Osteoblast (primary cell): ENCODE measurements around the gene AFAP1. TPM values are rescaled to one million over a fixed set of nuclear protein-coding genes. Genes with fewer than 3 reads are reported as not detected.
A peak's percentile ranks its signal among the peaks of the same experiment; 100 is the strongest.

Source experiments
- DNase-seq: peaks from one replicate; pipeline ENCODE4 v3.0.0; 2011; ENCODE audit warnings: low spot score, mixed read lengths; ENCODE audit not compliant: insufficient read length; ENCODE audit errors: missing footprints
- H2AFZ ChIP-seq: 2 replicates; pipeline ENCODE4 v1.6.0; 2011; ENCODE audit warnings: mild to moderate bottlenecking, low read length
- H3K27ac ChIP-seq: 2 replicates; pipeline ENCODE4 v1.5.1; 2011; ENCODE audit warnings: mild to moderate bottlenecking, low read depth, low read length, moderate library complexity
- H3K27me3 ChIP-seq: 2 replicates; pipeline ENCODE4 v1.6.0; 2012; ENCODE audit warnings: mild to moderate bottlenecking, control low read depth, inconsistent platforms, low read length, moderate library complexity; ENCODE audit not compliant: insufficient read depth
- H3K36me3 ChIP-seq: 2 replicates; pipeline ENCODE4 v1.5.1; 2011; ENCODE audit warnings: mild to moderate bottlenecking, low read length, control low read depth, moderate library complexity; ENCODE audit not compliant: insufficient read depth
- H3K4me1 ChIP-seq: 2 replicates; pipeline ENCODE4 v1.5.1; 2011; ENCODE audit warnings: mild to moderate bottlenecking, low read length, control low read depth, moderate library complexity; ENCODE audit not compliant: insufficient read depth
- H3K4me2 ChIP-seq: 2 replicates; pipeline ENCODE4 v1.6.0; 2011; ENCODE audit warnings: mild to moderate bottlenecking, low read length; ENCODE audit not compliant: insufficient read depth
- H3K4me3 ChIP-seq: fragments of 200-600 bp; sonication (generic); 3 replicates; pipeline ENCODE4 v1.5.1; 2012; ENCODE audit warnings: mild to moderate bottlenecking, low read length, inconsistent platforms; ENCODE audit not compliant: insufficient read depth
- H3K79me2 ChIP-seq: 2 replicates; pipeline ENCODE4 v1.6.0; 2012; ENCODE audit warnings: mild to moderate bottlenecking, low read length, control low read depth, inconsistent platforms; ENCODE audit not compliant: insufficient read depth
- H3K9me3 ChIP-seq: 2 replicates; pipeline ENCODE4 v1.5.1; 2011; ENCODE audit warnings: low read depth, low read length, control low read depth
- H4K20me1 ChIP-seq: 2 replicates; pipeline ENCODE4 v1.6.0; 2012; ENCODE audit warnings: mild to moderate bottlenecking, low read length, control low read depth; ENCODE audit not compliant: insufficient read depth
- total RNA-seq: library from RNA; depleted of rRNA; stranded (reverse); fragments of >200 nt; gene quantifications from 2 replicates; pipeline ENCODE4 v1.2.3, GENCODE V29; 2012
- TF ChIP-seq, protein P1 (sequence below): IDR thresholded peaks from 2 replicates; pipeline ENCODE4 v1.5.1; 2011; ENCODE audit warnings: mild to moderate bottlenecking, low read depth, low read length, moderate library complexity; ENCODE audit errors: extremely low read depth

The AFAP1 gene
- total RNA-seq, 1 donor = 101 TPM

DNA sequence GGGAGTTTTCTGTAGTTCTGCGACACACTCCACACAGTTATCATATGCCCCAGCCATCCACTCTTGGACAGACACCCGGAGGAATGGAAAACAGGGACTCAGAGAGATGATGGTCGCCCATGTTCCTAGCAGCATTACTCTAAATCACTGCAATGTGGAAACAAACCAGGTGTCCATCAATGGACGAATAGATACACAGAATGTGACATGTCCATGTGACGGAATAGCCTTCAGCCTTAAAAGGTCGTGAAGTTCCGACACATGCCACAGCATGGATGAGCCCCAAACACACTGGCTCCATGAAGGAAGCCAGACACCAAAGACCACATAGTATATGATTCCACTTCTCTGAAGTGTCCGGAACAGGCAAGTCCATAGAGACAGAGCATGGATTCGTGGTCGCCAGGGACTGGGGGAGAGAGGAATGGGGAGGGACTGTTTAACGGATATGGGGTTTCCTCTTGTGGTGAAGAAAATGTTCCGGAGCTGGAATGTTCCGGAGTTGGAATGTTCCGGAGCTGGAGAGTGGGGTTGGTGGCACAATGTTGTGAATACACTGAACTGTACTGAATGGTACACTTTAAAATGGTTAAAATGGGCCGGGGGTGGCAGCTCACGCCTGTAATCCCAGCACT is 28.7 kb upstream of the AFAP1 start:
- Histone ChIP-seq H3K4me2 (no peak overlapping the region), H3K27ac (peak overlapping the region; percentile 5)

DNA sequence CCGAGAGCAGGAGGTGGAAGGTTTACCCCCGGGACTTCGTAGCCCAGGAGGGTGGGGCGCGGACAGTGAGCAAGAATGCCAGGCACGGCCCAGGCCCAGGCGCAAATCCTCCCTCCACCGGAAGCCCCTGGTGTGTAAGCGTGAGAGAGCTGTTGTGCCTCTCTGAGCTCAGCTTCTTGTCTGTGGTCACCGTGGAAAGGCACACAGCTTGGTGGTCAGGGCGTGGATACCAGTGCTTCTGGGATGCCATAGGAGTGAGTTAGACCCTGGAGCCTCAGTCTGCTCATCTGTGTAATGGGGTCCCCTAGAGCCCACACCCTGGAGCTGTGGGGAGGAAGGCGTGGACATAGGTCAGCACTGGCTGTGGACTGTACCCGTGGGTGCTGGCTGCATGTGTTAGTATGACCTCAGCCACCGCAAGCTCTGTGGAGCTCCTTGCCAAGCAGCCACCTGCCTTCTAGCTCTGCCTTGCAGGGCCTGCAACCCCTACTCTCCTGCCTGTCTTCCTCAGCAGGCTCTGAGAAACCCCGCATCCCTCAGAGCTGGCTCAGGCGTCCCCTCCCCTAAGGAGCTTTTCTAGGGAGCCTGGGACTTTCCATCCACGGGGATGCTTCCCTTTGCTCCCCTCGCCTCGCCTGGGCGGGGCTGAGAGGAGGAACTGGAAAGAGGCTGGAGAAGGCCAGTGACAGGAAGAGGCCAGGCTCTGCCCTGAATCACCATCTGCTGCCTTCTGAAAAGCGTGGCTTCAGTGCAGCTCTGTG is 28.0 kb upstream of the AFAP1 start:
- no peak overlapping the region for H3K4me3 ChIP-seq
- H3K4me2 ChIP-seq = no peak overlapping the region
- H3K27ac ChIP-seq = peak overlapping the region; percentile 5
- H3K9me3 ChIP-seq = no peaks in the 10 kb centered on the region
- peak overlapping the region; percentile 53 for H2AFZ ChIP-seq
- H3K4me1 ChIP-seq = peaks cover 26% of the 10 kb centered on the region
- no peaks in the 10 kb centered on the region for H3K36me3 ChIP-seq
- peaks cover 6% of the 10 kb centered on the region for H3K79me2 ChIP-seq
- no peaks in the 10 kb centered on the region for H4K20me1 ChIP-seq
- TF ChIP-seq, protein P1, sequence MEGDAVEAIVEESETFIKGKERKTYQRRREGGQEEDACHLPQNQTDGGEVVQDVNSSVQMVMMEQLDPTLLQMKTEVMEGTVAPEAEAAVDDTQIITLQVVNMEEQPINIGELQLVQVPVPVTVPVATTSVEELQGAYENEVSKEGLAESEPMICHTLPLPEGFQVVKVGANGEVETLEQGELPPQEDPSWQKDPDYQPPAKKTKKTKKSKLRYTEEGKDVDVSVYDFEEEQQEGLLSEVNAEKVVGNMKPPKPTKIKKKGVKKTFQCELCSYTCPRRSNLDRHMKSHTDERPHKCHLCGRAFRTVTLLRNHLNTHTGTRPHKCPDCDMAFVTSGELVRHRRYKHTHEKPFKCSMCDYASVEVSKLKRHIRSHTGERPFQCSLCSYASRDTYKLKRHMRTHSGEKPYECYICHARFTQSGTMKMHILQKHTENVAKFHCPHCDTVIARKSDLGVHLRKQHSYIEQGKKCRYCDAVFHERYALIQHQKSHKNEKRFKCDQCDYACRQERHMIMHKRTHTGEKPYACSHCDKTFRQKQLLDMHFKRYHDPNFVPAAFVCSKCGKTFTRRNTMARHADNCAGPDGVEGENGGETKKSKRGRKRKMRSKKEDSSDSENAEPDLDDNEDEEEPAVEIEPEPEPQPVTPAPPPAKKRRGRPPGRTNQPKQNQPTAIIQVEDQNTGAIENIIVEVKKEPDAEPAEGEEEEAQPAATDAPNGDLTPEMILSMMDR = no peak
- no peaks in the 10 kb centered on the region for H3K27me3 ChIP-seq
- DNase-seq = peak; percentile 80

More for the DNA sequence above, 28.7 kb upstream of the AFAP1 start:
- peaks cover 6% of the 10 kb centered on the region for H3K79me2 ChIP-seq
- H3K9me3 ChIP-seq = no peaks in the 10 kb centered on the region
- H3K4me3 ChIP-seq = no peak overlapping the region
- TF ChIP-seq, protein P1 = no peak
- peak overlapping the region; percentile 53 for H2AFZ ChIP-seq
- H4K20me1 ChIP-seq = no peaks in the 10 kb centered on the region
- no peaks in the 10 kb centered on the region for H3K27me3 ChIP-seq
- peak; percentile 86 for DNase-seq
- no peaks in the 10 kb centered on the region for H3K36me3 ChIP-seq
- peaks cover 27% of the 10 kb centered on the region for H3K4me1 ChIP-seq

DNA sequence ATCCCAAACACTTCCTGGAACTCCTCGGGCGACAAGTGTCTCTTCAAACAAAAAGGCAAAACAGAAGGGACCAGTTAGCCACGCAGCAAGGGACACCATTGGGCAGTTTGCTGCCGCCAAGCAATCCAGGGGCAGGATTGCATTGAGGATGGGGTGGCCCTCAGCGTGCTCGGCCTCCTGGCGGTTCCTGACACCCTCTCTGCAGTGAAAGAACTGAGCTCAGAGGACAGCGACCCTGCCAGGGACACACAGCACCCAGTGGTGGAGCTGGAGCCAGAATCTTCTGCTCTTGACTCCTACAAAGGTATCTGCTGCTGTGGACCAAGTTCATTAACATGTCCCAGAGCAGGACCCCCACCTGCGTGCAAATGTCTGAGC is 27.4 kb upstream of the AFAP1 start:
- no peaks in the 10 kb centered on the region for H3K27me3 ChIP-seq
- no peaks in the 10 kb centered on the region for H3K9me3 ChIP-seq
- H3K36me3 ChIP-seq = no peaks in the 10 kb centered on the region
- H4K20me1 ChIP-seq = no peaks in the 10 kb centered on the region
- no peak overlapping the region for H2AFZ ChIP-seq
- H3K4me3 ChIP-seq = no peak overlapping the region
- peak; percentile 42 for DNase-seq
- peaks cover 2% of the 10 kb centered on the region for H3K79me2 ChIP-seq
- no peak overlapping the region for H3K4me2 ChIP-seq
- H3K4me1 ChIP-seq = peaks cover 26% of the 10 kb centered on the region
- H3K27ac ChIP-seq = no peak overlapping the region
- TF ChIP-seq, protein P1 = no peak
